OCI-LY3 (cell line): ENCODE data around the gene SKA1.

ENCODE experiments used
- H2AFZ ChIP-seq: fragments of 200-600, 300-600 bp; shearing (Covaris generic); 2 replicates; pipeline ENCODE4 v1.6.0; 2014; ENCODE audit warnings: antibody characterized with exemption, low read depth, low read length
- H3K27ac ChIP-seq: fragments of 200-600, 300-600 bp; sonication (generic); 2 replicates; pipeline ENCODE4 v1.5.1; 2014; ENCODE audit warnings: mild to moderate bottlenecking, low read length, moderate library complexity, mixed read lengths
- H3K27me3 ChIP-seq: fragments of 200-600, 300-600 bp; sonication (generic); 2 replicates; pipeline ENCODE4 v1.6.1; 2014; ENCODE audit warnings: low read depth, low read length, mixed read lengths
- H3K36me3 ChIP-seq: fragments of 200-600, 300-600 bp; sonication (generic); replicated peaks from 2 replicates; pipeline ENCODE3; 2014; ENCODE audit warnings: low read depth, low read length, mixed read lengths
- H3K4me1 ChIP-seq: fragments of 300-600, 200-600 bp; sonication (generic); 2 replicates; pipeline ENCODE4 v1.6.1; 2014; ENCODE audit warnings: low read length, mixed read lengths
- H3K4me2 ChIP-seq: fragments of 200-600, 300-600 bp; sonication (generic); 2 replicates; pipeline ENCODE4 v1.6.1; 2014; ENCODE audit warnings: low read length, mixed read lengths
- H3K4me3 ChIP-seq: fragments of 300-600, 200-600 bp; sonication (generic); 2 replicates; pipeline ENCODE4 v1.5.1; 2014; ENCODE audit warnings: antibody characterized with exemption, mild to moderate bottlenecking, low read length, moderate library complexity
- H3K79me2 ChIP-seq: fragments of 300-600, 200-600 bp; shearing (Covaris generic); 2 replicates; pipeline ENCODE4 v1.6.1; 2014; ENCODE audit warnings: mild to moderate bottlenecking, low read length, mixed read lengths
- H3K9ac ChIP-seq: fragments of 300-600, 200-600 bp; shearing (Covaris generic); 2 replicates; pipeline ENCODE4 v1.6.0; 2014; ENCODE audit warnings: mild to moderate bottlenecking, low read length, moderate library complexity
- H3K9me3 ChIP-seq: fragments of 200-600, 300-600 bp; shearing (Covaris generic); 2 replicates; pipeline ENCODE4 v1.6.1; 2014; ENCODE audit warnings: low read length, mixed read lengths; ENCODE audit not compliant: insufficient read depth
- H4K20me1 ChIP-seq: fragments of 200-600, 300-600 bp; sonication (generic); 2 replicates; pipeline ENCODE4 v1.6.1; 2016; ENCODE audit warnings: low read length, mixed read lengths; ENCODE audit not compliant: insufficient read depth
- CTCF ChIP-seq: fragments of 200-600, 300-600 bp; sonication (generic); IDR thresholded peaks from 2 replicates; pipeline ENCODE4 v1.5.1; 2014; ENCODE audit warnings: antibody characterized with exemption, low read length, low read depth
- EZH2phosphoT487 ChIP-seq: fragments of 200-600 bp; shearing (Covaris generic); IDR thresholded peaks from 2 replicates; pipeline ENCODE4 v1.6.1; 2018; ENCODE audit warnings: antibody characterized with exemption, mixed run types, low read depth

Gene SKA1

GRCh38 chr18:50374753-50375391 lies at the start of gene SKA1:
TSS of gene SKA1 (plus strand) at chr18:50375046. CDS start at chr18:50375831, 785 bp downstream.
- H2AFZ ChIP-seq: peak within 1 kb of the TSS; percentile 88
- H3K4me2 ChIP-seq: peak within 1 kb of the TSS; percentile 82
- peak within 1 kb of the TSS; percentile 49 for H3K27ac ChIP-seq
- H3K79me2 ChIP-seq: peaks cover 15% of the 10 kb centered on the region
- peaks cover 32% of the 10 kb centered on the region for H3K36me3 ChIP-seq
- peaks cover 29% of the 10 kb centered on the region for H3K4me1 ChIP-seq
- no peaks in the 10 kb centered on the region for H3K27me3 ChIP-seq
- H3K9me3 ChIP-seq: peaks cover 9% of the 10 kb centered on the region; the same call in 1 of the 2 replicates
- H4K20me1 ChIP-seq: no peaks in the 10 kb centered on the region
- peak within 1 kb of the TSS; percentile 81 for H3K4me3 ChIP-seq
- TF ChIP-seq CTCF (no peak), EZH2phosphoT487 (no peak)
- H3K9ac ChIP-seq: peak within 1 kb of the TSS; percentile 84

- no peaks in the 10 kb centered on the region for H4K20me1 ChIP-seq
- no peak overlapping the region for H3K4me2 ChIP-seq
- no peak for TF ChIP-seq CTCF
- no peak for TF ChIP-seq EZH2phosphoT487
- H3K9ac ChIP-seq: no peak overlapping the region
- no peaks in the 10 kb centered on the region for H3K79me2 ChIP-seq
- H3K4me1 ChIP-seq: no peaks in the 10 kb centered on the region
- H3K27ac ChIP-seq: no peak overlapping the region
- peaks cover 57% of the 10 kb centered on the region for H3K27me3 ChIP-seq
- no peak overlapping the region for H2AFZ ChIP-seq
- no peak overlapping the region for H3K4me3 ChIP-seq
- H3K9me3 ChIP-seq: peaks cover 9% of the 10 kb centered on the region; the same call in 1 of the 2 replicates
- peaks cover 3% of the 10 kb centered on the region for H3K36me3 ChIP-seq
Measured at GRCh38 chr18:50327983-50328382, 46.9 kb upstream of the SKA1 start.

- Histone ChIP-seq H3K27me3 (peaks cover 63% of the 10 kb centered on the region), H3K27ac (no peak overlapping the region), H3K36me3 (peaks cover 8% of the 10 kb centered on the region), H3K9me3 (peaks cover 9% of the 10 kb centered on the region; the same call in 1 of the 2 replicates), H3K4me3 (no peak overlapping the region), H3K4me2 (no peak overlapping the region), H3K79me2 (no peaks in the 10 kb centered on the region), H2AFZ (no peak overlapping the region), H3K4me1 (peaks cover 19% of the 10 kb centered on the region), H3K9ac (no peak overlapping the region), H4K20me1 (no peaks in the 10 kb centered on the region)
- no peak for TF ChIP-seq EZH2phosphoT487
- no peak for TF ChIP-seq CTCF
Measured at GRCh38 chr18:50330176-50330575, 44.7 kb upstream of the SKA1 start.

GRCh38 chr18:50331691-50332090 lies 43.2 kb upstream of the SKA1 start:
- TF ChIP-seq CTCF: no peak
- TF ChIP-seq EZH2phosphoT487: no peak
- peaks cover 22% of the 10 kb centered on the region for H3K4me1 ChIP-seq

More at GRCh38 chr18:50331691-50332090, 43.2 kb upstream of the SKA1 start:
- H3K4me3 ChIP-seq: no peak overlapping the region
- no peak overlapping the region for H2AFZ ChIP-seq
- H3K9ac ChIP-seq: no peak overlapping the region
- H4K20me1 ChIP-seq: no peaks in the 10 kb centered on the region
- H3K79me2 ChIP-seq: no peaks in the 10 kb centered on the region
- peaks cover 8% of the 10 kb centered on the region for H3K36me3 ChIP-seq
- H3K27me3 ChIP-seq: peaks cover 68% of the 10 kb centered on the region
- no peak overlapping the region for H3K4me2 ChIP-seq
- H3K27ac ChIP-seq: no peak overlapping the region
- H3K9me3 ChIP-seq: peaks cover 9% of the 10 kb centered on the region; the same call in 1 of the 2 replicates
